HG02973 (cell line): ENCODE measurements around the gene CLCN6.

Experiments
- ATAC-seq: cut with Tn5 transposase; IDR thresholded peaks from one replicate; pipeline ENCODE4 v1.9.1; 2021; ENCODE audit warnings: moderate library complexity; ENCODE audit not compliant: unreplicated experiment

The CLCN6 gene

DNA sequence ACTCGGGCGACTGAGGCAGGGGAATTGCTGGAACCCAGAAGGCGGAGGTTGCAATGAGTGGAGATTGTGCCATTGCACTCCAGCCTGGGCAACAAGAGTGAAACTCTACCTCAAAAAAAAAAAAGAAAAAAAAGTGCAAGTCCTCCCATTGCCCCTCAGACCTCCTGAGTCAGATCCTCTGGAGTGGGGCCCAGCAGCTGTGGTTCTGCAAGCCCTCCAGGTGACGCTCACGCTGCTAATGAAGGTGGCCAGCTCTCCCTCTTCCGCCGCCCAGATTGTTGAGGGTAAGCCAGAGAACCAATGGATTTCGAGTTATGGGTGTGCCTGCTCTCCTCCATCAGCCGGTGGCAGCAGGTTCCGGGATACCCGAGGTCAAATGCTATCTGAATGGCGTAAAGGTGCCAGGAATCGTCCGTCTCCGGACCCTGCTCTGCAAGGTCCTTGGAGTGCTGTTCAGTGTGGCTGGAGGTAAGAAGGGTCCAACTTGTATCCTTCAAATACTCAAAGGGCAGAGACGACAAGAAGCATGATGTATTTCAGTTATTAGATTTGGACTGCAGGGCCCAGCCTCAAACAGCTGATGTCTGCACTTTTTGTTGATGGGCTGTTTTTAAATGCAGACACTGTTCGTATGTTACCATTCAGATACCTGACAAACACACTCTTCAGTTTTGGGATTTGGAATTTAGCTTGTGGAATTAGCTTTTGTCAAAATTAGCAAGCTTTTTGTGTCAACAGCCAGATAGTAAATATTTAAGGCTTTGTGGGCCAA lies 17.6 kb downstream of the CLCN6 start:
- ATAC-seq, result no peak

DNA sequence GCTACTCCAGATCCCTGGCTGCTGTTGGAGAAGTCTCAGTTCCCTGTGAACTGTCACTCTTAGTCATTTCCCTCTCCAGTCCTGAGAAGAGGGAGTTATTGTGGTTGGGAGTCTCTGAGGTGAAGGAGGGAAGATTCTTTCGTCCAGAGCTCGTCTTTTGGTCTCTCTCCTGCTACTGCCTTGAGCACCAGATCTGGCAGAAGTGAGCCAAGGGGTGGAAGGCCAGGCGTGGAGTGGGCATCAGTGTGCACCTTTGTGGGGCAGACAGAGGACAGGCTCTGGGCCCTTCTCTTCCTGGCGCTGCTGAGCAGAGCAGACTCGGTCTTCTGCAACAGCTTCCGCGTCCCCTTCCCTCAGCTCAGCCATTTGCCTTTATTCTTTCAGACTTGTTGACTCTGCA lies 19.1 kb downstream of the CLCN6 start:
- ATAC-seq, result no peak

DNA sequence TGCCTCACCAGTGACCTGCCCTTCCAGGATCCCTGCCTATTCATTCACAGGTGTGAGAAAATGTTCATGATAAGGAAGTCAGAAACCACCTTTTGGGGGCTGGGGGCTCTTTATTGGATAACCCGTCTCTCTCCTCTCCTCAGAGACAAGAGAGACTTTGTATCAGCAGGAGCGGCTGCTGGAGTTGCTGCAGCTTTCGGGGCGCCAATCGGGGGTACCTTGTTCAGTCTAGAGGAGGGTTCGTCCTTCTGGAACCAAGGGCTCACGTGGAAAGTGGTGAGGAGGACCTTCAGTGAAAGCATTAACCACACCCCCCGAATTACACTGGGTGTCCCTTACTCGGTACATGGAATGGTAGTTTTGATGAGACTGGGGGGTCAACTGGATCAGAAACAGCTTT lies 21.0 kb downstream of the CLCN6 start:
- ATAC-seq, result no peak

DNA sequence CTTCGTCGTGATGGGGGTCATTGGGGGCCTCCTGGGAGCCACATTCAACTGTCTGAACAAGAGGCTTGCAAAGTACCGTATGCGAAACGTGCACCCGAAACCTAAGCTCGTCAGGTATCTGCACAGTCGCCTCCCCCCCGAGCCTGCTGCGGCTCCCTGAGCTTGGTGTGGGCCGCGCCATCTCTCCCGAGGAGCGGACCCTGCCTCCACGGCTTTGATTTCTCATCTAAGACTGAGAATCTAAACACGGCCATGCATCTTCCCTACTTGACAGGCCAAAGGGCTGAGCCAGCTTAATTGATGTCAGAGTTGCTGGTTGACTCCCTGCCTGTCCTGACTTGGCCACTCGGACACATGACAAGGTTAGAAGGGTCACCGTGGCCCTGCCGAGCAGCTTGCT lies 22.5 kb downstream of the CLCN6 start:
- no peak for ATAC-seq

DNA sequence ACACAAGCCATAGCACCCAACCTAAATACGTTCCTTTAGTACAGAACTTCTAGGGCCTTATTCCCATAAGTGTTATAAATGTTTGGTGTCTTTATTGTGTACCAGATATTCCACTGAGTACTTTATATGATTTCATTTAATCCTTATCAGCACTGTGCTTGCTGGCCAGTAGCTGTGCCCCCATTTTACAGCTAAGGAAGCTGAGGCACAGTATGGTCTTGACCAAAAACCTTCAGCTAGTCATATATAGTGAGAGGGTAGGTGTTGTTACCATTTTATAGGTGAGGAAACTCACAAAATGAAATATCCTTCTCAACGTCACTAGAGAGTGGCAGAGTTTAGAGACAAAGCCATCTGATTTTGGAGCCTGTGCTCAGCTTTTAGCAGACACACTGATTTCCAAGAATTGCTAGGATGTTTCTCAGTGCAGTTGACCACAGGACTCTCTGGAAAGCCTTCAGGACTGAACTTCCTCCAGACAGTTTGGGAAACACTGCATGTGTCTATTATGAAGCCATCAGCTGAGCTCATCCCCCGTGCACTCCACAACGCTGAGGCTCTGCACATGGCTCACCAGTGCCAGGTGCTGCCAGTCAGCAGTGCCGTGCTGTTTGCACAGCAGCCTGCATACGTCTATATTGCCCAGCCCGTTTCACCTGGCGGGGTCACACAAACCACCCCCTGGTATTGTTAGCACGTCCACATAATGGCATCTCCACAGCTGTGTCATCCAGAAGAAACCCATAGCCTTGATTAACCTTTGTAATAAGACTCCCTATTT lies 26.1 kb downstream of the CLCN6 start:
- no peak for ATAC-seq

DNA sequence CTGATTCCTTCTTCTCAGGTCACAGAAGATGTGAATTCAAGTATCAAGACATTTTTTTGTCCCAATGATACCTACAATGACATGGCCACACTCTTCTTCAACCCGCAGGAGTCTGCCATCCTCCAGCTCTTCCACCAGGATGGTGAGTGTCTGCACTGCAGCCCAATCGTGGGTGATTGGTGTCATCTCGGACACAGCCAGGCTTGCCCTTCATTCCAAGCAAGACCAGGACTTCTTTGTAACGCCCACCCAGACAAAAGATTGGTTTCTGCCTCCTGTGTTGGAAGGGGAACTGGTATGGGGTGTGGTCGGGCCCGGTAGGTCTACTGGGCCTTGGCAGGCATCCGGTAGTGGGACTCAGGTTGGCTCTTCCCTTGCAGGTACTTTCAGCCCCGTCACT lies 27.5 kb downstream of the CLCN6 start:
- no peak for ATAC-seq

DNA sequence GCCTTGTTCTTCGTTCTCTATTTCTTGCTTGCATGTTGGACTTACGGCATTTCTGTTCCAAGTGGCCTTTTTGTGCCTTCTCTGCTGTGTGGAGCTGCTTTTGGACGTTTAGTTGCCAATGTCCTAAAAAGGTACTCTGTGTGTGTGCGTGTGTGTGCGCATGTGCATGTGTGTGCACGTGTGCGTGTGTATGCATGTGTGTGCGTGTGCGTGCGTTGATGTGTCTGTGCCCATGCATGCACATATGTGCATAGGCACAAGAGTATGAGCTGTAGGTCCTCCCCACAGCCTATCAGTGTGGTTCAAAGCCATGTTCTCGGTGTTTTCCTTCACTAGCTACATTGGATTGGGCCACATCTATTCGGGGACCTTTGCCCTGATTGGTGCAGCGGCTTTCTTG lies 27.9 kb downstream of the CLCN6 start:
- ATAC-seq, result no peak

DNA sequence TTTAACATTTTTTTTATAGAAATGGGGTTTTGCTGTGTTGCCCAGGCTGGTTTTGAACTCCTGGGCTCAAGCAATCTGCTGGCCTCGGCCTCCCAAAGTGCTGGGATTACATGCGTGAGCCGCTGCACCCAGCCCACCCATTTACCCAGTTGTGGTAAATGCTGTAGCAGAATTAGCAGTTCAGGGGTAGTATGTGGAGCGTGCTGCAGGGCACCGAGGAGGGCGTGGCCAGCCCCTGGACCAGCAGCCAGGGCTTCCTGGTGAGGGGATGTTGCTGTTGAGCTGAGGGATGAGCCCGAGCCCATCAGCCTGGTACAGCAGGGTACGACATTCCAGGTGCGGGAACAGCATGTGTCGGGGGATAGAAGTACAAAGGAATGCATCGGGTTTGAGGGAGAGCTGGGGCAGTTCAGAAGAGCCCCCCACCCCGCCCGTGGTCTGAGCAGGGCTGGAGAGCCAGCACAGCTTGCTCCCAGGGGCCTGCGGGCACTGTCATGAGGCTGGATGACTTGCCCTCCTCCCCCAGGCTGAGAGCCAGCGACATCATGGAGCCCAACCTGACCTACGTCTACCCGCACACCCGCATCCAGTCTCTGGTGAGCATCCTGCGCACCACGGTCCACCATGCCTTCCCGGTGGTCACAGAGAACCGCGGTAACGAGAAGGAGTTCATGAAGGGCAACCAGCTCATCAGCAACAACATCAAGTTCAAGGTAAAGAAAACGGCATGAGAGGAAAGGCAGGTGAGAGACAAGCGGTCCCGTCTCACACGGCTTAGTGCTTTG lies 29.6 kb downstream of the CLCN6 start:
- ATAC-seq, result no peak

DNA sequence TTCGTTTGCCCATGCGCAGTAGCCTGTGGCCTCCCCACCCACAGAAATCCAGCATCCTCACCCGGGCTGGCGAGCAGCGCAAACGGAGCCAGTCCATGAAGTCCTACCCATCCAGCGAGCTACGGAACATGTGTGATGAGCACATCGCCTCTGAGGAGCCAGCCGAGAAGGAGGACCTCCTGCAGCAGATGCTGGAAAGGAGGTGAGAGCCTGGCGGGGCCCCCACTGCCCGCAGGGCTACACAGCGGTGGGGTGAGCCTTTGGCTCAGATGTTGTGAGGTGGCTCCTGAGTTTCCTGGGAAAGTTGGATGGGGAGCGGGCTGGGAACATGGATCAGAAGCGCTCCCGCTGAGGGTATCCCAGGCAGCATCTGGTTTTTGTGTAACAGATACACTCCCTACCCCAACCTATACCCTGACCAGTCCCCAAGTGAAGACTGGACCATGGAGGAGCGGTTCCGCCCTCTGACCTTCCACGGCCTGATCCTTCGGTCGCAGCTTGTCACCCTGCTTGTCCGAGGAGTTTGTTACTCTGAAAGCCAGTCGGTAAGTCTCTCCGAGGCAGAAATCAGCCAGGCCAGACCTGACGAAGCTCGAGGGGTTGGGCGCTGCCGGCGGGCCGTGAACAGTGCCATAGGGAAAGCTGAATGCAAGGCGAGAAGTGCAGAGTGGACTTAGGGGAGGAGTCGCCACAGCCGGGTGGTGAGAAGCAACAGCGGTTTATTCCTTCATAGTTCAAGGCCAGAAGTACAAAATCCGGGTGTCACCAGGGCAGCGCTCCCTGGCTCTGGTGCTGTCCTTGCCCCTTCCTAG lies 31.2 kb downstream of the CLCN6 start:
- ATAC-seq, result no peak

DNA sequence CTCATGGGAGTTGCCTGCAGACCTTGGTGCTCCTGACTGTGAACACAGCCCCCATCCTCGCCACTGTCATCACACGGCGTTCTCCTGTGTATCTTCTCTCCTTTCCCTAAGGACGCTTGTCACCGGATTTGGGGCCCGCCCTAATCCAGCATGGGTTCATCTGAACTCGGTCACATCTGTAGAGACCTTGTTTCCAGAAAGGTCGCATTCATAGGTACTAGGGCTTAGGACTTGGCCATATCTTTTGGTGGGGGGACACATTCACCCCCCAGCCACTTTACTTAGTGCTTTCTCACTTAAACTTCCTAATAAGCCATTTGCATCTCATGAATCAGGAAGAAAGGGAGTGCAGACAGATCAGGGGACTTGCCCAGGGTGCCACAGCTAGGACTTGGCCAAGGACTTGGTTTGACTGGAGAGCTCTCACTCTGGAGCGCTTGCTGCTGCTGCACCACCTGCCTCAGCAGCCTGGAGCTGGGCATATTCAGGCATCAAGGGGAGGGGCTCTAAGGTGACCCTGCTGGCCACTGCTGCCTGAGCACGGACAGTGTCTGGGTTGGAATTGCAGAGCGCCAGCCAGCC lies 31.9 kb downstream of the CLCN6 start:
- ATAC-seq, result no peak

DNA sequence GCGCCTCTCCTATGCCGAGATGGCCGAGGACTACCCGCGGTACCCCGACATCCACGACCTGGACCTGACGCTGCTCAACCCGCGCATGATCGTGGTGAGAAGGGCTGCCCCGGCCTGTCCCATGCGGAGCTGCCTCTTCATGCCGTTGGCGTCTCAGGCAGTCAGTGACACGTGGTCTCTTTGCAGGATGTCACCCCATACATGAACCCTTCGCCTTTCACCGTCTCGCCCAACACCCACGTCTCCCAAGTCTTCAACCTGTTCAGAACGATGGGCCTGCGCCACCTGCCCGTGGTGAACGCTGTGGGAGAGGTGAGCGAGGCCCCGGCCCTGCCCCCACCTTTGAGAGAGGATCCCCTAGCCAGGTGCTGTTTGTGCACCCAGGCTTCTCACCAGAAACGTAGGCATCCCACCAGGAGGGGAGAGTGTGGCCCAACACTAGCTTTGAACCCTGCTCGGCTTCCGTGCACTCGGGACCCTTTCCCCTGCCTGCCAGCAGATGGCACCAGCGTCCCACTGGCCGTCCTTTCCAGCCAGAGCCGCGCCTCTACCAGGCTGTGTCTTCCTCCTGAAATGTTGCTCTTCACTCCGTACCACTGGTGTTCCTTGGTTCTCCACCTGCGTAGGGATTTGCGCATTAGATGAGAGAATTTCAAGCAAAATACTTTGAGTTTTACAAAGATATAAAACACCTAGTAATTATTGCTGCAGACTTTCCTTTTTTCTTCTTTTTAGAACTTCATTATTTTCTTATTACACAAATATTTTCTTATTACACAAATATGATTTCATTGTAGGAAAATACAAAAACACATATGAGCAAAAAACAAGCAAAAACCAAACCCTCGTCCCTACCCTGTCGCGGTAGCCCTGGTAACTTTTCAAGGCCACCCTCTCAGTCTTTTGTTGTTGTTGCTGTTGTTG lies 32.6 kb downstream of the CLCN6 start:
- no peak for ATAC-seq

DNA sequence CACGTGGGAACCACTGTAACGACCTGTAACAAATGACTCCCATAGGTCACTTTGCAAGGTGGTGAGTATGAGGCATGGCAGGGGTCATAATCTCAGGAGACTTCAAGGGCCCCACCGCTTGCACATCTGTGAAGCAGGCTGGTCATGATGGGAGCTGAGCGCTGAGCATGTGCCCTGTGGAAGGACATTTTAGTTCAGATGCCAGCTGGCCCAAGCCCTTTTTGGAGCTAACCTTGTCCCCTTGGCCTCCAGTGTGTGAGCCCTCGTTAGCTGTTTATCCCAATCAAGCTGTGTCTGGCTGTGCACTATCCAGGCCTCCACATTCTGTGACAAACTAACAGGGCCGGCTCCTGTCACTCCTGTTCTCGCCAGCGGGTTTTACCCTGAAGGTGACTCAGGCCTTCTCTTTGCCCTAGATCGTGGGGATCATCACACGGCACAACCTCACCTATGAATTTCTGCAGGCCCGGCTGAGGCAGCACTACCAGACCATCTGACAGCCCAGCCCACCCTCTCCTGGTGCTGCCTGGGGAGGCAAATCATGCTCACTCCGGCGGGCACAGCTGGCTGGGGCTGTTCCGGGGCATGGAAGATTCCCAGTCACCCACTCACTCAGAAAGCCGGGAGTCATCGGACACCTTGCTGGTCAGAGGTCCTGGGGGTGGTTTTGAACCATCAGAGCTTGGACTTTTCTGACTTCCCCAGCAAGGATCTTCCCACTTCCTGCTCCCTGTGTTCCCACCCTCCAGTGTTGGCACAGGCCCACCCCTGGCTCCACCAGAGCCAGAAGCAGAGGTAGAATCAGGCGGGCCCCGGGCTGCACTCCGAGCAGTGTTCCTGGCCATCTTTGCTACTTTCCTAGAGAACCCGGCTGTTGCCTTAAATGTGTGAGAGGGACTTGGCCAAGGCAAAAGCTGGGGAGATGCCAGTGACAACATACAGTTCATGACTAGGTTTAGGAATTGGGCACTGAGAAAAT lies 34.0 kb downstream of the CLCN6 start:
- no peak for ATAC-seq

DNA sequence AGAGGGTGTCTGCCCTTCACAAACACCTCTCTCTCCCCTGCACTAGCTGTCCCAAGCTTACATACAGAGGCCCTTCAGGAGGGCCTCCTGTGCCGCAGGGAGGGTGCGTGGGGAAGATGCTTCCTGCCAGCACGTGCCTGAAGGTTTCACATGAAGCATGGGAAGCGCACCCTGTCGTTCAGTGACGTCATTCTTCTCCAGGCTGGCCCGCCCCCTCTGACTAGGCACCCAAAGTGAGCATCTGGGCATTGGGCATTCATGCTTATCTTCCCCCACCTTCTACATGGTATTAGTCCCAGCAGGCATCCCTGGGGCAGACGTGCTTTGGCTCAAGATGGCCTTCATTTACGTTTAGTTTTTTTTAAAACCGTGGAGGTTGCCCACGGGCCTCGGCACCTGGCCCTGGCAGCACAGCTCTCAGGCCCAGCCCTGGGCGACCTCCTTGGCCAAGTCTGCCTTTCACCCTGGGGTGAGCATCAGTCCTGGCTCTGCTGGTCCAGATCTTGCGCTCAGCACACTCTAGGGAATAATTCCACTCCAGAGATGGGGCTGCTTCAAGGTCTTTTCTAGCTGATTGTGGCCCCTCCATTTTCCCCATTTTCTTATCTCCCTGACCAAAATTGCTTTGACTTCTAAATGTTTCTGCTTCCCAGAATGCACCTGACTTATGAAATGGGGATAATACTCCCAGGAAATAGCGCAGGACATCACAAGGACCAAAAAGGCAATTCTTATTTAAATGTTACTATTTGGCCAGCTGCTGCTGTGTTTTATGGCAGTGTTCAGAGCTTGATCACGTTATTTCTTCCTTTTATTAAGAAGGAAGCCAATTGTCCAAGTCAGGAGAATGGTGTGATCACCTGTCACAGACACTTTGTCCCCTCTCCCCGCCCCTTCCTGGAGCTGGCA lies 35.5 kb downstream of the CLCN6 start:
- no peak for ATAC-seq

DNA sequence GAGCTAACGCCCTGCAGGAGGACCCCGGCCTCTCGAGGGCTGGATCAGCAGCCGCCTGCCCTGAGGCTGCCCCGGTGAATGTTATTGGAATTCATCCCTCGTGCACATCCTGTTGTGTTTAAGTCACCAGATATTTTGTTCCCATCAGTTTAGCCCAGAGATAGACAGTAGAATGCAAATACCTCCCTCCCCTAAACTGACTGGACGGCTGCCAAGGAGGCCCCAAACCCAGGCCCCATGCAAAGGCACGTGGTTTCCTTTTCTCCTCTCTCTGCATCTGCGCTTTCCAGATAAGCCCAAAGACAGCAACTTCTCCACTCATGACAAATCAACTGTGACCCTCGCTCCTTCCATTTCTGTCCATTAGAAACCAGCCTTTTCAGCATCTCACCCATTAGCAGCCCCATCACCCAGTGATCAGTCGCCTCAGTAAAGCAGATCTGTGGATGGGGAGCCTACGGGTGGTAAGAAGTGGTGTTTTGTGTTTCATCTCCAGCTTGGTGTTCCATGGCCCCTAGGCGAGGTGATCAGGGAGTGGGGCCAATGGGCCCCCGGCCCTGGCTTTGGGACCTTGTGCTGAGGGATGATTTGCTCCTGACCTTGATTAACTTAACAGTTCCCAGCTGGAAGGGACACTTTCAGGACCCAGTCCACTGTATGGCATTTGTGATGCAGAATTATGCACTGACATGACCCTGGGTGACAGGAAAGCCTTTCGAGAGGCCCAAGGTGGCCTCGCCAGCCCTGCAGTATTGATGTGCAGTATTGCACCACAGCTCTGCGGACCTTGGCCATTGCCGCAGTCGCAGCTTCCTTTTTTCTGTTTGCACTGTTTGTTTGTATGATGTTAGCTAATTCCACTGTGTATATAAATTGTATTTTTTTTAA lies 36.4 kb downstream of the CLCN6 start:
- ATAC-seq, result no peak

DNA sequence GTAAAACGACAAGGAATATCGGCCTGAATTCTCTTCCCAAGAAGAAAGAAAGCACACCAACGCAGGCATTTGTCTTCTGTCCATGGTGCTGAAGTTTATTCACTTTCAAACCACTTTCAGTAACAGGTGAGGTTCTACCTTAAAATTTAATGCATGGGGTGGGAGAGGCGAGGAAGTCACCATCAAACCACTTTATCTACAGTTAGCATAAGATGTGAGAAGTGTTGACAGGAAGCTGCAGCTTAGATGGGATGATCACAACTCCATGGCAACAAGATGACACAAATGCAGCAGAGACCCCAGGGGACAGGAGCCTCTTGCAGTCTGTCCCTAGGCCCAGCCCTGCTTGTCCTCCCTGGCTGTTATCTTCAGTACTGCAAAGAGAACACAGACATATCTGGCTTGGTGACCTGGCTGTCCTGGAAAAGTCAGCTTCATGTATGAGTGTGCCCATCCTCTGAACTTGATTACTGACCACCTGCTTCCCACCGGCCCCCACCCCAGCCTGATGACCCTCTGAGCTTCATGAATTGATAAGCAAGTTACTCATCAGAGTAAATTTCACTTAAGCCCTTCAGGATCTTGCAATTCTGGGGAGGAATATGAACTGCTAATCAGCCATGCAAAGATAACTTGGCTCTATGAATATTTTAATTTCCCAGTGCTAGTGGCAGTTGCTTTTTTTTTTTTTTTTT lies 39.8 kb downstream of the CLCN6 start:
- no peak for ATAC-seq
